GM12892 (cell line): Measurements from ENCODE around the gene FGA.

Experiments
- POLR2A ChIP-seq: IDR thresholded peaks from 2 replicates; pipeline ENCODE4 v1.6.1; 2011; ENCODE audit warnings: low read depth, low read length, control low read depth
- POLR2AphosphoS5 ChIP-seq: IDR thresholded peaks from 2 replicates; pipeline ENCODE4 v1.6.1; 2011; ENCODE audit warnings: low read depth, low read length, control low read depth
- TAF1 ChIP-seq: IDR thresholded peaks from 2 replicates; pipeline ENCODE4 v1.6.1; 2011; ENCODE audit warnings: low read depth, mild to moderate bottlenecking, control low read depth, low read length, borderline replicate concordance

DNA sequence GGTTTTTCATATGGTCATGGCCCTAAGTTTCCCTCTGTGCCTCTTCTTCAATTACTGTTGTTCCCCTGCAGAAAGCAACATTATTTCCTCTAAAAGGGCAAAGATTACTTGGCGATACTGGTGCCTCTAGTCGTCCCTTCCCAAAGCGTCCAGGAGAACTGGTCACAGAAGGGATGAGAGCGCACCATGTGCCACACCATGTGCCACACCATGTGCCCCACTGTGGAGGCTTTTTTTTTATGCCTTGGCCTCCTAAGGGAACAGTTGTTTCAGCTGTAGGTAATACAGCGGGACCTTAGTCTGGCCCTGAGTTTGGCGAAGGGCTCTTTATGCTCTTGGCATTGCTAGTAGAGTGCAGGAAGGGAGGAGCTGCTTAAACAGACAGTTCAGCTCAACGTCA lies 33.5 kb upstream of the FGA start:
- TF ChIP-seq POLR2AphosphoS5: no peak
- TF ChIP-seq POLR2A: no peak
- no peak for TF ChIP-seq TAF1
